Smooth muscle cell (in vitro differentiated cells): Measurements from ENCODE around the gene RASA4B. TPM values are rescaled to one million over a fixed set of nuclear protein-coding genes. Genes with fewer than 3 reads are reported as not detected.
"Not testable (repeated sequence)": the region's sequence is repeated elsewhere in the genome, so short reads cannot be mapped to it uniquely, and the experiment has no call there.

Experiments
- DNase-seq: peaks from one replicate; lab custom pipeline; 2025; ENCODE audit not compliant: unreplicated experiment; lab: John Stamatoyannopoulos, UW
- H2AFZ ChIP-seq: fragments of 200-600 bp; sonication (generic); 2 replicates; pipeline ENCODE4 v1.6.0; 2016; ENCODE audit warnings: antibody characterized with exemption, low read depth, mild to moderate bottlenecking
- H3F3A ChIP-seq: fragments of 200-600 bp; sonication (generic); 2 replicates; pipeline ENCODE4 v1.6.0; 2017; ENCODE audit warnings: antibody characterized with exemption, low read depth
- H3K27ac ChIP-seq: fragments of 200-600 bp; sonication (generic); 2 replicates; pipeline ENCODE4 v1.5.1; 2016; ENCODE audit warnings: low read depth, mild to moderate bottlenecking
- H3K27me3 ChIP-seq: fragments of 200-600 bp; sonication (generic); 2 replicates; pipeline ENCODE4 v1.6.1; 2016; ENCODE audit warnings: low read depth, mild to moderate bottlenecking
- H3K36me3 ChIP-seq: fragments of 200-600 bp; sonication (generic); 2 replicates; pipeline ENCODE4 v1.5.1; 2016; ENCODE audit warnings: low read depth
- H3K4me1 ChIP-seq: fragments of 200-600 bp; sonication (generic); 2 replicates; pipeline ENCODE4 v1.5.1; 2016; ENCODE audit warnings: low read depth
- H3K4me2 ChIP-seq: fragments of 200-600 bp; sonication (generic); 2 replicates; pipeline ENCODE4 v1.6.0; 2016; ENCODE audit warnings: mild to moderate bottlenecking
- H3K4me3 ChIP-seq: fragments of 200-600 bp; sonication (generic); 2 replicates; pipeline ENCODE4 v1.5.1; 2016; ENCODE audit warnings: mild to moderate bottlenecking
- H3K79me2 ChIP-seq: fragments of 200-600 bp; sonication (generic); 2 replicates; pipeline ENCODE4 v1.6.0; 2016; ENCODE audit warnings: low read depth, mild to moderate bottlenecking
- H3K9ac ChIP-seq: fragments of 200-600 bp; sonication (generic); 2 replicates; pipeline ENCODE4 v1.6.0; 2016; ENCODE audit warnings: low read depth
- H3K9me3 ChIP-seq: fragments of 200-600 bp; sonication (generic); replicated peaks from 2 replicates; pipeline ENCODE4 v1.5.1; 2016; ENCODE audit warnings: low read depth
- H4K20me1 ChIP-seq: fragments of 200-600 bp; sonication (generic); 2 replicates; pipeline ENCODE4 v1.6.0; 2016; ENCODE audit warnings: low read depth
- WGBS: methylation state at CpG from one replicate; pipeline ENCODE4 v1.1.7; 2016; ENCODE audit warnings: low lambda C conversion rate; 5-methylcytosine and 5-hydroxymethylcytosine counted together
- polyA plus RNA-seq: library from polyadenylated mRNA; unstranded; fragments of >200 nt; fragmentation: Nextera tagmentation; extraction: Ambion mirVana; gene quantifications from 2 replicates; pipeline ENCODE4 v1.2.1, GENCODE V29; 2016
- total RNA-seq: library from RNA; depleted of rRNA; stranded (reverse); fragments of >200 nt; gene quantifications from 2 replicates; pipeline ENCODE4 v1.2.3, GENCODE V29; 2014

The RASA4B gene
- total RNA-seq (2.1 and 4.2 TPM in 2 replicates), polyA plus RNA-seq (3.5 and 4.6 TPM in 2 replicates)

- not testable (repeated sequence) for H3K4me2 ChIP-seq, H4K20me1 ChIP-seq, H3K27ac ChIP-seq, DNase-seq, H2AFZ ChIP-seq, H3K4me1 ChIP-seq, H3K4me3 ChIP-seq, H3K27me3 ChIP-seq, H3K79me2 ChIP-seq, H3F3A ChIP-seq, H3K9ac ChIP-seq, H3K36me3 ChIP-seq, H3K9me3 ChIP-seq
- WGBS = no CpG with 5 or more reads among the region's 61 CpGs
Measured at GRCh38 chr7:102517550-102518147, at the start of gene RASA4B. Gene RASA4B, minus strand, starts transcription at chr7:102517777. Its CDS starts 67 bp downstream, at chr7:102517710.

DNA sequence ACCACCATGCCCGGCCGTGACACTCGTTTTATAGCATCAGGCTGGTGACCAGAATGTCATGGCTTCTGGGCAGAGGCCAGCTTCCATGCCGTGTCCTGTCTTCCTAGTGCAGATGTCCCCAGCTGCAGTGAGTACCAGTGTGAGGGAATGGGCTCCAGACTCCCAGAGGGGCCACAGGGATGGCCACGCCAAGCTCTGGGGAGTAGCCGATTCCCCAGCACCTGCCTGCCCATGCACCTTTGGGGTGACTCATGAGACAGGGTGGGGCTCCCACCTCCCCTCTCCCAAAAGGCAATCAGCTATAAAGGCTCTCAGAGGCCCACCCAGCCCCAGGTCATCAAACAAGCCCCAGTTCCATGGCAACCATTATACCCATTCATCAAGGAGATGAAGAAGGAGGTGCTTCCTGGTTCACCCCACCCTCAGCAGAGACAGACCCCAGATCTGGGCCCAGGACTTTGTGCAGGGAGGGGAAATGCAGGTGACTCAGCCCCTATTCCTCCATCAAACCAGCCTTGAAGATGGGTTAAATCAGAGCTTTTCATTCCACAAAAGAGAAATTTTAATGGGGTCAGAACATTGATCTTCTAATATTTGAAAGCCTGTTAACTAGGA, 33.3 kb upstream of the RASA4B start, which contains the start of gene SPDYE2:
TSS of gene SPDYE2 (plus strand) at position 419 of the 615 bp plus-strand sequence. CDS start 2,030 bp downstream, outside the sequence.
- H3K4me1 ChIP-seq, H3K9me3 ChIP-seq, H3K36me3 ChIP-seq, H4K20me1 ChIP-seq, H3K4me2 ChIP-seq, H3K4me3 ChIP-seq, H2AFZ ChIP-seq, H3K79me2 ChIP-seq, H3F3A ChIP-seq, H3K27ac ChIP-seq, H3K9ac ChIP-seq, H3K27me3 ChIP-seq, DNase-seq: not testable (repeated sequence)
- no CpG with 5 or more reads among the region's 6 CpGs for WGBS

DNA sequence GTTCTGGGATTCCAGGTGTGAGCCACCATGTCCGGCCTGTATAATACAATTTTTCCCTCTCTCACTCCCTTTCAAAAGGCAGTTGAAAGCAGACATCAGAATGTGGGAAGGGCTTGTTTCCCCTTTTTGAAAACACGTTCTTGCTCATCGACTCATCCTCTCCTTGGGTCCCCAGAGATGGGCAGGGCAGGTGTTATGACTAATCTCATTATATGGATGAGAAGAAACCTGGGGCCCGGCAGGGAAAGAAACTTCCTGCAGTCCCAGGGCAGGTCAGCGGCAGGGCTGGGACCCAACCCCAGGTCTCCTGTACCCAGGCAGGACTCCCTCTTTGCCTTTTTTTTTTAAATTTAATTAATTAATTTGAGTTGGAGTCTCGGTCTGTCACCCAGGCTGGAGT, 28.8 kb upstream of the RASA4B start:
- not testable (repeated sequence) for H3K4me3 ChIP-seq, H3K4me1 ChIP-seq, H3K27ac ChIP-seq, H3K4me2 ChIP-seq, H3K9me3 ChIP-seq, H3K36me3 ChIP-seq, DNase-seq, H3F3A ChIP-seq, H4K20me1 ChIP-seq, H3K9ac ChIP-seq, H3K27me3 ChIP-seq, H3K79me2 ChIP-seq, H2AFZ ChIP-seq
- WGBS = no CpG with 5 or more reads among the region's 6 CpGs

GRCh38 chr7:102545288-102545687, 27.7 kb upstream of the RASA4B start:
- not testable (repeated sequence) for H3K79me2 ChIP-seq, H3K4me2 ChIP-seq, H3K9me3 ChIP-seq, H3F3A ChIP-seq, H3K4me3 ChIP-seq, H4K20me1 ChIP-seq, H3K36me3 ChIP-seq, DNase-seq, H3K4me1 ChIP-seq, H3K9ac ChIP-seq, H2AFZ ChIP-seq, H3K27ac ChIP-seq, H3K27me3 ChIP-seq
- 100% methylated on average over 8 of the region's 12 CpGs for WGBS

- not testable (repeated sequence) for H3K79me2 ChIP-seq, H3K4me2 ChIP-seq, H3K27ac ChIP-seq, H3K9ac ChIP-seq, H4K20me1 ChIP-seq, H3K27me3 ChIP-seq, H2AFZ ChIP-seq, H3K9me3 ChIP-seq, DNase-seq, H3K4me1 ChIP-seq, H3K4me3 ChIP-seq, H3F3A ChIP-seq, H3K36me3 ChIP-seq
- WGBS = 83% methylated on average over 1 of the region's 1 CpG
Measured at GRCh38 chr7:102544372-102544771, 26.8 kb upstream of the RASA4B start.

- WGBS = no CpG with 5 or more reads among the region's 8 CpGs
- H3K4me1 ChIP-seq, H3K27me3 ChIP-seq, DNase-seq, H3K9ac ChIP-seq, H4K20me1 ChIP-seq, H2AFZ ChIP-seq, H3F3A ChIP-seq, H3K4me3 ChIP-seq, H3K79me2 ChIP-seq, H3K4me2 ChIP-seq, H3K36me3 ChIP-seq, H3K27ac ChIP-seq, H3K9me3 ChIP-seq: not testable (repeated sequence)
Measured at GRCh38 chr7:102543596-102543995, 26.0 kb upstream of the RASA4B start, which contains the start of gene UPK3BL2. Gene UPK3BL2, minus strand, starts transcription at chr7:102543696. Its CDS starts 60 bp downstream, at chr7:102543636.

- not testable (repeated sequence) for H3K4me3 ChIP-seq, H2AFZ ChIP-seq, H3K9me3 ChIP-seq, H4K20me1 ChIP-seq, H3K36me3 ChIP-seq, H3K27me3 ChIP-seq, H3K27ac ChIP-seq, H3K9ac ChIP-seq, DNase-seq, H3K4me1 ChIP-seq, H3F3A ChIP-seq, H3K4me2 ChIP-seq, H3K79me2 ChIP-seq
- WGBS = 93% methylated on average over 9 of the region's 11 CpGs
Measured at GRCh38 chr7:102542771-102543170, 25.2 kb upstream of the RASA4B start.

- not testable (repeated sequence) for H3K4me1 ChIP-seq, H4K20me1 ChIP-seq, H3K4me3 ChIP-seq, H2AFZ ChIP-seq, H3K4me2 ChIP-seq, H3K9me3 ChIP-seq, H3K9ac ChIP-seq, H3K27ac ChIP-seq, DNase-seq, H3K79me2 ChIP-seq, H3F3A ChIP-seq, H3K36me3 ChIP-seq, H3K27me3 ChIP-seq
- no CpG with 5 or more reads among the region's 8 CpGs for WGBS
Measured at GRCh38 chr7:102542083-102542482, 24.5 kb upstream of the RASA4B start.
